HepG2 (cell line): ENCODE results near the gene ST6GALNAC3. TPM values are rescaled to one million over a fixed set of nuclear protein-coding genes. Genes with fewer than 3 reads are reported as not detected.

ENCODE experiments used
- ATAC-seq: fragments of 200-7000 bp; cut with Tn5 transposase; 3 replicates; pipeline ENCODE4 v1.9.1; 2020; ENCODE audit warnings: mild to moderate bottlenecking, moderate library complexity
- BruUV-seq: library from RNA; stranded (reverse); fragments of 400-500 nt; replicated peaks from 2 replicates; lab custom pipeline; 2021; lab: Mats Ljungman, UMichigan
- CTCF ChIA-PET: fragments of 300-600 bp; formaldehyde crosslinking; extraction: SDS; loops from one replicate; lab custom pipeline; 2021; ENCODE audit warnings: low total read pairs, inconsistent platforms, low intra/inter-chr PET ratio; lab: Yijun Ruan, JAX
- POLR2A ChIA-PET: fragments of 350-600 bp; sonication (Branson Sonifier 250); formaldehyde crosslinking; loops from one replicate; lab custom pipeline; 2020; ENCODE audit warnings: antibody characterized with exemption, inconsistent platforms; lab: Yijun Ruan, JAX
- DNase-seq: peaks from one replicate; pipeline ENCODE4 v3.0.0-alpha.2; 2015; ENCODE audit warnings: low spot score
- FAIRE-seq: peaks from 3 replicates; lab custom pipeline; 2011; peaks lifted over from hg19 to GRCh38; lab: Jason Lieb, UNC
- H2AFZ ChIP-seq: one replicate; pipeline ENCODE4 v1.6.1; 2011; ENCODE audit warnings: low read length, inconsistent platforms
- H3K27ac ChIP-seq: fragments of 300-600 bp; 3 replicates; pipeline ENCODE4 v1.8.0; 2011; ENCODE audit warnings: mixed run types, mild to moderate bottlenecking, mixed read lengths, low read length, inconsistent platforms; ENCODE audit not compliant: insufficient read depth; ENCODE audit errors: extremely low read length
- H3K27me3 ChIP-seq, 2 experiments: fragments of 200-600 bp in 1 of 2; 2 replicates in 1 of 2; 3 replicates in 1 of 2; pipeline versions ENCODE4 v1.6.0 to v1.8.0; 2011; ENCODE audit warnings: low read length in 2 of 2, mild to moderate bottlenecking in 2 of 2, moderate library complexity in 2 of 2, inconsistent platforms in 1 of 2; ENCODE audit not compliant: insufficient read depth in 2 of 2, control insufficient read depth in 1 of 2
- H3K36me3 ChIP-seq, 2 experiments: fragments of 200-600 bp in 1 of 2; replicated peaks in 1 of 2; 2 replicates in 1 of 2; 3 replicates in 1 of 2; pipeline versions ENCODE4 v1.5.1 to v1.8.0; 2011; ENCODE audit warnings: low read length in 2 of 2, inconsistent platforms in 1 of 2; ENCODE audit not compliant: insufficient read depth in 2 of 2, control insufficient read depth in 1 of 2
- H3K4me1 ChIP-seq: 2 replicates; pipeline ENCODE4 v1.5.1; 2012; ENCODE audit warnings: low read length, inconsistent platforms; ENCODE audit not compliant: insufficient read depth
- H3K4me2 ChIP-seq: 2 replicates; pipeline ENCODE4 v1.6.0; 2011; ENCODE audit warnings: low read depth, low read length, inconsistent platforms
- H3K4me3 ChIP-seq, 3 experiments: fragments of 200-600 bp in 1 of 3; sonication (generic), shearing (Covaris generic) in 1 of 3; replicated peaks in 1 of 3; 2 replicates each; pipeline ENCODE4 v1.5.1; 2011 to 2016; ENCODE audit warnings: low read length in 3 of 3, inconsistent platforms in 2 of 3, low read depth in 2 of 3, mild to moderate bottlenecking in 2 of 3, control low read depth in 1 of 3, mixed read lengths in 1 of 3; ENCODE audit not compliant: insufficient read depth in 1 of 3
- H3K79me2 ChIP-seq: one replicate; pipeline ENCODE4 v1.6.1; 2011; ENCODE audit warnings: low read length, inconsistent platforms; ENCODE audit not compliant: insufficient read depth
- H3K9ac ChIP-seq: 2 replicates; pipeline ENCODE4 v1.6.0; 2011; ENCODE audit warnings: mild to moderate bottlenecking, low read depth, low read length, inconsistent platforms; ENCODE audit not compliant: insufficient read depth
- H3K9me3 ChIP-seq: 2 replicates; pipeline ENCODE4 v1.5.1; 2012; ENCODE audit warnings: mild to moderate bottlenecking, low read length
- H4K20me1 ChIP-seq: 2 replicates; pipeline ENCODE4 v1.6.0; 2011; ENCODE audit warnings: inconsistent platforms, mild to moderate bottlenecking, low read length, moderate library complexity; ENCODE audit not compliant: insufficient read depth
- CBFB ChIP-seq: sonication (generic); formaldehyde crosslinking; IDR thresholded peaks from 2 replicates; pipeline ENCODE4 v1.4.0; 2020; ENCODE audit warnings: missing genetic modification reagents
- ELF3 ChIP-seq: IDR thresholded peaks from 2 replicates; pipeline ENCODE4 v1.6.1; 2016; ENCODE audit warnings: missing genetic modification reagents, missing compliant biosample characterization
- HNRNPLL ChIP-seq: fragments of 200-400 bp; formaldehyde crosslinking; IDR thresholded peaks from 2 replicates; pipeline ENCODE4 v1.6.1; 2017; ENCODE audit warnings: mild to moderate bottlenecking, low read depth, low read length; ENCODE audit not compliant: poor library complexity, severe bottlenecking
- MYPOP ChIP-seq: sonication (generic); formaldehyde crosslinking; IDR thresholded peaks from 2 replicates; pipeline ENCODE4 v1.8.1; 2023; ENCODE audit warnings: mild to moderate bottlenecking, moderate library complexity, missing genetic modification reagents
- PCBP1 ChIP-seq: fragments of 200-400 bp; formaldehyde crosslinking; IDR thresholded peaks from 2 replicates; pipeline ENCODE4 v1.6.1; 2017; ENCODE audit warnings: mild to moderate bottlenecking, low read depth, low read length, borderline replicate concordance
- SP140L ChIP-seq: sonication (generic); formaldehyde crosslinking; IDR thresholded peaks from 2 replicates; pipeline ENCODE4 v1.4.0; 2020; ENCODE audit warnings: missing genetic modification reagents, borderline replicate concordance
- TOPORS ChIP-seq: sonication (generic); formaldehyde crosslinking; IDR thresholded peaks from 2 replicates; pipeline ENCODE4 v1.8.0; 2023; ENCODE audit warnings: mild to moderate bottlenecking, missing genetic modification reagents
- TP53 ChIP-seq: sonication (generic); formaldehyde crosslinking; conservative IDR thresholded peaks from 2 replicates; pipeline ENCODE4 v1.4.0; 2020; ENCODE audit warnings: missing genetic modification reagents
- ZFP37 ChIP-seq: sonication (generic); formaldehyde crosslinking; IDR thresholded peaks from 2 replicates; pipeline ENCODE4 v1.4.0; 2020; ENCODE audit warnings: missing genetic modification reagents, borderline replicate concordance
- ZIK1 ChIP-seq: sonication (generic); formaldehyde crosslinking; IDR thresholded peaks from 2 replicates; pipeline ENCODE4 v1.5.0; 2020; ENCODE audit warnings: mild to moderate bottlenecking, low read depth, missing genetic modification reagents, borderline replicate concordance
- ZMAT3 ChIP-seq: sonication (generic); formaldehyde crosslinking; conservative IDR thresholded peaks from 2 replicates; pipeline ENCODE4 v1.7.0; 2021; ENCODE audit warnings: missing genetic modification reagents
- ZNF124 ChIP-seq: sonication (generic); formaldehyde crosslinking; IDR thresholded peaks from 2 replicates; pipeline ENCODE4 v1.4.0; 2020; ENCODE audit warnings: missing genetic modification reagents
- ZNF207 ChIP-seq: fragments of 450-650 bp; IDR thresholded peaks from 2 replicates; pipeline ENCODE4 v1.6.1; 2016; ENCODE audit warnings: antibody characterized with exemption, borderline replicate concordance
- ZNF484 ChIP-seq: sonication (generic); formaldehyde crosslinking; IDR thresholded peaks from 2 replicates; pipeline ENCODE4 v1.5.1; 2020; ENCODE audit warnings: mild to moderate bottlenecking, low read depth, missing genetic modification reagents, borderline replicate concordance
- ZNF644 ChIP-seq: IDR thresholded peaks from 2 replicates; pipeline ENCODE4 v1.6.1; 2016; ENCODE audit warnings: low read depth
- WGBS: methylation state at CpG from one replicate; pipeline ENCODE4 v1.1.6; 2017; ENCODE audit warnings: low lambda C conversion rate; 5-methylcytosine and 5-hydroxymethylcytosine counted together
- in situ Hi-C: cut with HindIII; loops from 2 replicates; pipeline ENCODE4 v1.10.0; 2017; ENCODE audit warnings: low pct_unique_long_range_greater_than_20kb; ENCODE audit not compliant: extremely low pct_ligation_motif_present
- intact Hi-C: fragments of 100-400 bp; cut with micrococcal nuclease; formaldehyde crosslinking; loops from one replicate; pipeline ENCODE4 v1.10.0; 2022; ENCODE audit not compliant: unreplicated experiment
- polyA plus RNA-seq, 8 experiments: library from polyadenylated mRNA; depleted of rRNA in 3 of 8; stranded (reverse) in 7 of 8; unstranded in 1 of 8; fragments of >200 nt; fragmentation: Illumina TruSeq in 4 of 8; extraction: Trizol in 4 of 8; gene quantifications; 2 replicates each; pipeline versions ENCODE4 v1.2.1 to v1.2.3, GENCODE V29; 2011 to 2016; ENCODE audit warnings: low read depth in 4 of 8, missing spikeins in 1 of 8, mixed read lengths in 1 of 8; ENCODE audit not compliant: insufficient read depth in 1 of 8
- total RNA-seq, 5 experiments: library from RNA; depleted of rRNA; stranded (reverse); fragments of >200 nt; fragmentation: Illumina TruSeq; extraction: Trizol; gene quantifications; 2 replicates each; pipeline ENCODE4 v1.2.3, GENCODE V29; 2016; ENCODE audit warnings: low read depth in 1 of 5
- TF ChIP-seq, protein P1 (sequence below): sonication (generic); formaldehyde crosslinking; IDR thresholded peaks from 2 replicates; pipeline ENCODE4 v1.4.0; 2020; ENCODE audit warnings: mild to moderate bottlenecking, missing genetic modification reagents

Gene ST6GALNAC3
- total and polyA plus RNA-seq, 2 of the 13 experiments (the other 11 are each of a cell fraction or from before 2014, with no cell fraction given), result not detected

GRCh38 chr1:76402128-76402527, 327.6 kb downstream of the ST6GALNAC3 start:
- H3K36me3 ChIP-seq, result no peaks in the 10 kb centered on the region
- intact Hi-C loops, result no loop called here

More at GRCh38 chr1:76402128-76402527, 327.6 kb downstream of the ST6GALNAC3 start:
- Histone ChIP-seq H2AFZ (no peak overlapping the region), H3K4me1 (no peaks in the 10 kb centered on the region), H3K4me2 (no peak overlapping the region), H3K79me2 (no peaks in the 10 kb centered on the region), H3K9ac (no peak overlapping the region), H3K27ac (no peak overlapping the region), H3K4me3 (no peak overlapping the region), H3K9me3 (peaks cover 11% of the 10 kb centered on the region), H4K20me1 (no peaks in the 10 kb centered on the region), H3K27me3 (no peaks in the 10 kb centered on the region)
- ChIA-PET POLR2A (no interaction called here), CTCF (no interaction called here)
- ATAC-seq, result no peak
- in situ Hi-C loops, result no loop called here
- no peak for DNase-seq
- WGBS, result 24% methylated on average over 2 of the region's 2 CpGs
- TF ChIP-seq, protein P1, sequence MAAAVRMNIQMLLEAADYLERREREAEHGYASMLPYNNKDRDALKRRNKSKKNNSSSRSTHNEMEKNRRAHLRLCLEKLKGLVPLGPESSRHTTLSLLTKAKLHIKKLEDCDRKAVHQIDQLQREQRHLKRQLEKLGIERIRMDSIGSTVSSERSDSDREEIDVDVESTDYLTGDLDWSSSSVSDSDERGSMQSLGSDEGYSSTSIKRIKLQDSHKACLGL (CRISPR knock-in tag), result no peak
- TF ChIP-seq ELF3 (no peak), ZNF644 (no peak), PCBP1 (no peak), CBFB (CRISPR knock-in tag) (no peak), TP53 (CRISPR knock-in tag) (no peak), ZFP37 (CRISPR knock-in tag) (no peak), ZNF207 (no peak), MYPOP (CRISPR knock-in tag) (no peak), ZIK1 (CRISPR knock-in tag) (no peak), TOPORS (no peak), ZMAT3 (CRISPR knock-in tag) (no peak), HNRNPLL (no peak), SP140L (no peak), ZNF484 (CRISPR knock-in tag) (no peak), ZNF124 (CRISPR knock-in tag) (no peak)
- BruUV-seq, result no TSS peak
- FAIRE-seq, result no peak
